Endothelial cell of umbilical vein (primary cell): ENCODE results near the gene PWWP2A. TPM values are rescaled to one million over a fixed set of nuclear protein-coding genes. Genes with fewer than 3 reads are reported as not detected.

Experiments
- BruUV-seq: library from RNA; stranded (reverse); fragments of 400-500 nt; replicated peaks from 2 replicates; lab custom pipeline; 2021; lab: Mats Ljungman, UMichigan
- CTCF ChIA-PET: fragments of 300-600, 350-600 bp; sonication (Branson Sonifier 250); formaldehyde crosslinking; loops from one replicate; lab custom pipeline; 2021; ENCODE audit warnings: antibody characterized with exemption, inconsistent platforms; lab: Charles Lee
- POLR2A ChIA-PET: fragments of 300-600, 350-600 bp; sonication (Branson Sonifier 250); formaldehyde crosslinking; loops from one replicate; lab custom pipeline; 2021; ENCODE audit warnings: antibody characterized with exemption, inconsistent platforms; lab: Charles Lee
- DNase-seq: peaks from one replicate; pipeline ENCODE4 v3.0.0-alpha.2; 2011; ENCODE audit warnings: low read depth, low spot score
- FAIRE-seq: peaks from 2 replicates; lab custom pipeline; 2011; peaks lifted over from hg19 to GRCh38; lab: Jason Lieb, UNC
- H2AFZ ChIP-seq: 2 replicates; pipeline ENCODE4 v1.6.0; 2012; ENCODE audit warnings: low read depth, low read length, control low read depth, inconsistent platforms
- H3K27ac ChIP-seq: 2 replicates; pipeline ENCODE4 v1.5.1; 2011; ENCODE audit warnings: low read depth, mild to moderate bottlenecking, control low read depth, low read length, moderate library complexity; ENCODE audit not compliant: insufficient read depth
- H3K27me3 ChIP-seq, 2 experiments: 2 replicates each; pipeline versions ENCODE4 v1.6.0 to v1.6.1; 2011; ENCODE audit warnings: low read length in 2 of 2, mixed read lengths in 1 of 2; ENCODE audit not compliant: control insufficient read depth in 2 of 2, insufficient read depth in 2 of 2
- H3K36me3 ChIP-seq, 2 experiments: 2 replicates in 1 of 2; 3 replicates in 1 of 2; pipeline ENCODE4 v1.5.1; 2011; ENCODE audit warnings: low read length in 2 of 2, mild to moderate bottlenecking in 1 of 2, moderate library complexity in 1 of 2; ENCODE audit not compliant: control insufficient read depth in 2 of 2, insufficient read depth in 2 of 2; ENCODE audit errors: extremely low read depth in 1 of 2
- H3K4me1 ChIP-seq: 3 replicates; pipeline ENCODE4 v1.5.1; 2011; ENCODE audit warnings: mild to moderate bottlenecking, low read length; ENCODE audit not compliant: control insufficient read depth, insufficient read depth; ENCODE audit errors: extremely low read depth
- H3K4me2 ChIP-seq: 2 replicates; pipeline ENCODE4 v1.6.1; 2011; ENCODE audit warnings: low read length, control low read depth, mixed read lengths; ENCODE audit not compliant: insufficient read depth
- H3K4me3 ChIP-seq, 3 experiments: fragments of 200-600 bp in 1 of 3; sonication (generic), shearing (Covaris generic) in 1 of 3; replicated peaks in 1 of 3; 2 replicates each; pipeline ENCODE4 v1.5.1; 2011 to 2016; ENCODE audit warnings: control low read depth in 3 of 3, low read length in 3 of 3, mild to moderate bottlenecking in 2 of 3, inconsistent platforms in 1 of 3, low read depth in 1 of 3, moderate library complexity in 1 of 3; ENCODE audit not compliant: insufficient read depth in 1 of 3
- H3K79me2 ChIP-seq: 2 replicates; pipeline ENCODE4 v1.6.0; 2012; ENCODE audit warnings: low read length, inconsistent platforms; ENCODE audit not compliant: control insufficient read depth, insufficient read depth
- H3K9ac ChIP-seq: replicated peaks from 2 replicates; pipeline ENCODE3; 2011; ENCODE audit warnings: low read length, control low read depth; ENCODE audit not compliant: insufficient read depth; ENCODE audit errors: extremely low read depth
- H3K9me1 ChIP-seq: replicated peaks from 3 replicates; pipeline ENCODE4 v1.6.0; 2011; ENCODE audit warnings: mild to moderate bottlenecking, low read length; ENCODE audit not compliant: control insufficient read depth, insufficient read depth; ENCODE audit errors: extremely low read depth
- H3K9me3 ChIP-seq: replicated peaks from 2 replicates; pipeline ENCODE4 v1.5.1; 2012; ENCODE audit warnings: low read length, inconsistent platforms; ENCODE audit not compliant: control insufficient read depth, insufficient read depth
- H4K20me1 ChIP-seq: replicated peaks from 2 replicates; pipeline ENCODE3; 2011; ENCODE audit warnings: mild to moderate bottlenecking, low read length; ENCODE audit not compliant: control insufficient read depth, insufficient read depth; ENCODE audit errors: extremely low read depth
- EZH2 ChIP-seq: IDR thresholded peaks from 2 replicates; pipeline ENCODE4 v1.6.1; 2012; ENCODE audit warnings: borderline replicate concordance, low read depth, mild to moderate bottlenecking, moderate library complexity, low read length, inconsistent platforms; ENCODE audit not compliant: severe bottlenecking
- FOS ChIP-seq: IDR thresholded peaks from 2 replicates; pipeline ENCODE4 v1.6.1; 2011; ENCODE audit warnings: mild to moderate bottlenecking, low read length, moderate library complexity, borderline replicate concordance; ENCODE audit not compliant: insufficient read depth
- GATA2 ChIP-seq: IDR thresholded peaks from 2 replicates; pipeline ENCODE4 v1.7.0; 2011; ENCODE audit warnings: low read depth, mild to moderate bottlenecking, moderate library complexity, mixed read lengths, low read length; ENCODE audit not compliant: insufficient read length, insufficient read depth
- JUN ChIP-seq: IDR thresholded peaks from 2 replicates; pipeline ENCODE4 v1.6.1; 2011; ENCODE audit warnings: borderline replicate concordance, low read depth; ENCODE audit not compliant: insufficient read length, insufficient read depth
- MYC ChIP-seq: IDR thresholded peaks from one replicate; pipeline ENCODE4 v1.6.1; 2011; ENCODE audit warnings: mild to moderate bottlenecking, low read depth, low read length
- POLR2A ChIP-seq: IDR thresholded peaks from 2 replicates; pipeline ENCODE4 v1.6.1; 2012; ENCODE audit warnings: low read depth, mild to moderate bottlenecking, control low read depth, low read length
- POLR2AphosphoS5 ChIP-seq: IDR thresholded peaks from 2 replicates; pipeline ENCODE4 v1.6.1; 2012; ENCODE audit warnings: low read depth, mild to moderate bottlenecking, control low read depth, low read length, moderate library complexity; ENCODE audit not compliant: insufficient read depth
- dilution Hi-C: fragments of 300-500 bp; cut with MboI; formaldehyde crosslinking; loops from one replicate; pipeline ENCODE4 v1.15.0; 2019; ENCODE audit warnings: low sequenced_read_pairs; ENCODE audit not compliant: extremely low pct_ligation_motif_present
- intact Hi-C: fragments of 100-400 bp; cut with micrococcal nuclease; formaldehyde crosslinking; loops from one replicate; pipeline ENCODE4 v1.10.0; 2022
- polyA plus RNA-seq, 4 experiments: library from polyadenylated mRNA; depleted of rRNA in 3 of 4; stranded (reverse) in 3 of 4; unstranded in 1 of 4; fragments of >200 nt; gene quantifications; 2 replicates each; pipeline versions ENCODE4 v1.2.1 to v1.2.3, GENCODE V29; 2011 to 2012; ENCODE audit warnings: missing spikeins in 1 of 4
- total RNA-seq: library from RNA; stranded (reverse); gene quantifications from 2 replicates; pipeline ENCODE4 v1.2.3, GENCODE V29; 2021
- TF ChIP-seq, protein P1 (sequence below): IDR thresholded peaks from 2 replicates; pipeline ENCODE4 v1.6.1; 2011; ENCODE audit not compliant: insufficient read depth, insufficient read length
- TF ChIP-seq, protein P2 (sequence below), 2 donors: IDR thresholded peaks; 1 replicate in 1 of 2; 2 replicates in 1 of 2; pipeline ENCODE4 v1.5.1; 2011; ENCODE audit warnings: low read length in 2 of 2, mild to moderate bottlenecking in 2 of 2, moderate library complexity in 2 of 2, control low read depth in 1 of 2, inconsistent platforms in 1 of 2, low read depth in 1 of 2; ENCODE audit not compliant: insufficient read depth in 1 of 2; ENCODE audit errors: extremely low read depth in 1 of 2

PWWP2A gene
- total and polyA plus RNA-seq, 2 donors (not counting 3 experiments of a cell fraction or from before 2014, with no cell fraction given), result 4.6 to 19.3 TPM

DNA sequence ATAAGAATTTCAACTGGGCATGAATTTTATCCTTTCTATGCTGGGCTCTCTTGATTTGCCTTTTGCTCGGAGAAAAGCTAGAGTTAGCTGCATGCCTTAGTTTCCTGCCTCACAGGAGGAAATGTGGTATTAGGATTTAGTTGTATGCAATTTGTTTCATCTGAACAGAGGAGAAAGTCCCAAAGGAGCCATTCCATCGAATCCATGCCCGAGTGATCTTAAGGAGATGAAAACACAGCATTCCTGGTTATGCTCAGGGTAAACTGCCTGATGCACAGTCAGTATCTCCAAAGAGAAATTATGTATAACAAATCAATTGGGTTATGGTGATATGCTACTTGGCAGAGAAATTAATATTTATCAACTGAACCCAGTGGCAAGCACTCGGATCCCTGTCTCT is 59.2 kb downstream of the PWWP2A start:
- Histone ChIP-seq H4K20me1 (no peaks in the 10 kb centered on the region), H3K9ac (no peak overlapping the region), H3K4me1 (no peaks in the 10 kb centered on the region), H3K9me3 (no peaks in the 10 kb centered on the region), H2AFZ (no peak overlapping the region), H3K4me2 (no peak overlapping the region), H3K9me1 (no peaks in the 10 kb centered on the region), H3K27ac (no peak overlapping the region), H3K79me2 (no peaks in the 10 kb centered on the region), H3K27me3 (no peaks in the 10 kb centered on the region), H3K4me3 (no peak overlapping the region), H3K36me3 (peaks cover 7 to 18% of the 10 kb centered on the region in 2 experiments)
- no peak for DNase-seq
- ChIA-PET POLR2A (no interaction called here), CTCF (interaction anchor here (1.0 to 1.3 kb wide), 2 partner anchors 16 to 38 kb away, joined by 5 read pairs; no protein-coding TSS in a partner anchor)
- BruUV-seq, result no TSS peak
- dilution Hi-C loops, result no loop called here
- FAIRE-seq, result no peak
- TF ChIP-seq, protein P1, sequence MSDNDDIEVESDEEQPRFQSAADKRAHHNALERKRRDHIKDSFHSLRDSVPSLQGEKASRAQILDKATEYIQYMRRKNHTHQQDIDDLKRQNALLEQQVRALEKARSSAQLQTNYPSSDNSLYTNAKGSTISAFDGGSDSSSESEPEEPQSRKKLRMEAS, result no peak
- TF ChIP-seq, protein P2, sequence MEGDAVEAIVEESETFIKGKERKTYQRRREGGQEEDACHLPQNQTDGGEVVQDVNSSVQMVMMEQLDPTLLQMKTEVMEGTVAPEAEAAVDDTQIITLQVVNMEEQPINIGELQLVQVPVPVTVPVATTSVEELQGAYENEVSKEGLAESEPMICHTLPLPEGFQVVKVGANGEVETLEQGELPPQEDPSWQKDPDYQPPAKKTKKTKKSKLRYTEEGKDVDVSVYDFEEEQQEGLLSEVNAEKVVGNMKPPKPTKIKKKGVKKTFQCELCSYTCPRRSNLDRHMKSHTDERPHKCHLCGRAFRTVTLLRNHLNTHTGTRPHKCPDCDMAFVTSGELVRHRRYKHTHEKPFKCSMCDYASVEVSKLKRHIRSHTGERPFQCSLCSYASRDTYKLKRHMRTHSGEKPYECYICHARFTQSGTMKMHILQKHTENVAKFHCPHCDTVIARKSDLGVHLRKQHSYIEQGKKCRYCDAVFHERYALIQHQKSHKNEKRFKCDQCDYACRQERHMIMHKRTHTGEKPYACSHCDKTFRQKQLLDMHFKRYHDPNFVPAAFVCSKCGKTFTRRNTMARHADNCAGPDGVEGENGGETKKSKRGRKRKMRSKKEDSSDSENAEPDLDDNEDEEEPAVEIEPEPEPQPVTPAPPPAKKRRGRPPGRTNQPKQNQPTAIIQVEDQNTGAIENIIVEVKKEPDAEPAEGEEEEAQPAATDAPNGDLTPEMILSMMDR (IDR thresholded peaks at IDR 0.05; ENCODE audit: extremely low read depth in 1 of 2, insufficient read depth in 1 of 2, low read depth in 1 of 2, low read length in 2 of 2), result no peak
- no peak for TF ChIP-seq GATA2
- no peak for TF ChIP-seq POLR2AphosphoS5
- no peak for TF ChIP-seq JUN
- no peak for TF ChIP-seq FOS
- TF ChIP-seq EZH2, result no peak
- no peak for TF ChIP-seq POLR2A
- no peak for TF ChIP-seq MYC
- intact Hi-C loops, result no loop called here
